Adrenal gland (tissue), 5 donors: ENCODE results near the gene WFIKKN2.

Experiments
- CTCF ChIP-seq, 6 experiments: fragments of 450-650 bp in 4 of 6; fragments of 200-600 bp in 2 of 6; sonication (generic) in 1 of 6; IDR thresholded peaks; 1 replicate in 5 of 6; 2 replicates in 1 of 6; pipeline versions ENCODE4 v1.5.1 to v1.8.0; 2016 to 2021; ENCODE audit warnings: antibody characterized with exemption in 6 of 6, mild to moderate bottlenecking in 2 of 6, moderate library complexity in 1 of 6
- POLR2A ChIP-seq, 2 donors: fragments of 450-650 bp; IDR thresholded peaks; one replicate each; pipeline ENCODE4 v1.6.1; 2017; ENCODE audit warnings: antibody characterized with exemption in 2 of 2, mild to moderate bottlenecking in 2 of 2, moderate library complexity in 1 of 2
- donor health status: DM: no; HTN: no; CAD: no.

GRCh38 chr17:50790618-50791017 lies 44.8 kb upstream of the WFIKKN2 start:
- TF ChIP-seq POLR2A (IDR thresholded peaks at IDR 0.05) (no peak), CTCF (IDR thresholded peaks at IDR 0.05) (no peak)
